Hepatic stellate cell (primary cell): ENCODE measurements around the gene ABCA7.
A peak's percentile ranks its signal among the peaks of the same experiment; 100 is the strongest.

Experiments
- DNase-seq: peaks from one replicate; pipeline ENCODE4 v3.0.0; 2011; ENCODE audit warnings: low spot score

The ABCA7 gene, protein sequence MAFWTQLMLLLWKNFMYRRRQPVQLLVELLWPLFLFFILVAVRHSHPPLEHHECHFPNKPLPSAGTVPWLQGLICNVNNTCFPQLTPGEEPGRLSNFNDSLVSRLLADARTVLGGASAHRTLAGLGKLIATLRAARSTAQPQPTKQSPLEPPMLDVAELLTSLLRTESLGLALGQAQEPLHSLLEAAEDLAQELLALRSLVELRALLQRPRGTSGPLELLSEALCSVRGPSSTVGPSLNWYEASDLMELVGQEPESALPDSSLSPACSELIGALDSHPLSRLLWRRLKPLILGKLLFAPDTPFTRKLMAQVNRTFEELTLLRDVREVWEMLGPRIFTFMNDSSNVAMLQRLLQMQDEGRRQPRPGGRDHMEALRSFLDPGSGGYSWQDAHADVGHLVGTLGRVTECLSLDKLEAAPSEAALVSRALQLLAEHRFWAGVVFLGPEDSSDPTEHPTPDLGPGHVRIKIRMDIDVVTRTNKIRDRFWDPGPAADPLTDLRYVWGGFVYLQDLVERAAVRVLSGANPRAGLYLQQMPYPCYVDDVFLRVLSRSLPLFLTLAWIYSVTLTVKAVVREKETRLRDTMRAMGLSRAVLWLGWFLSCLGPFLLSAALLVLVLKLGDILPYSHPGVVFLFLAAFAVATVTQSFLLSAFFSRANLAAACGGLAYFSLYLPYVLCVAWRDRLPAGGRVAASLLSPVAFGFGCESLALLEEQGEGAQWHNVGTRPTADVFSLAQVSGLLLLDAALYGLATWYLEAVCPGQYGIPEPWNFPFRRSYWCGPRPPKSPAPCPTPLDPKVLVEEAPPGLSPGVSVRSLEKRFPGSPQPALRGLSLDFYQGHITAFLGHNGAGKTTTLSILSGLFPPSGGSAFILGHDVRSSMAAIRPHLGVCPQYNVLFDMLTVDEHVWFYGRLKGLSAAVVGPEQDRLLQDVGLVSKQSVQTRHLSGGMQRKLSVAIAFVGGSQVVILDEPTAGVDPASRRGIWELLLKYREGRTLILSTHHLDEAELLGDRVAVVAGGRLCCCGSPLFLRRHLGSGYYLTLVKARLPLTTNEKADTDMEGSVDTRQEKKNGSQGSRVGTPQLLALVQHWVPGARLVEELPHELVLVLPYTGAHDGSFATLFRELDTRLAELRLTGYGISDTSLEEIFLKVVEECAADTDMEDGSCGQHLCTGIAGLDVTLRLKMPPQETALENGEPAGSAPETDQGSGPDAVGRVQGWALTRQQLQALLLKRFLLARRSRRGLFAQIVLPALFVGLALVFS (N-terminal part only)

DNA sequence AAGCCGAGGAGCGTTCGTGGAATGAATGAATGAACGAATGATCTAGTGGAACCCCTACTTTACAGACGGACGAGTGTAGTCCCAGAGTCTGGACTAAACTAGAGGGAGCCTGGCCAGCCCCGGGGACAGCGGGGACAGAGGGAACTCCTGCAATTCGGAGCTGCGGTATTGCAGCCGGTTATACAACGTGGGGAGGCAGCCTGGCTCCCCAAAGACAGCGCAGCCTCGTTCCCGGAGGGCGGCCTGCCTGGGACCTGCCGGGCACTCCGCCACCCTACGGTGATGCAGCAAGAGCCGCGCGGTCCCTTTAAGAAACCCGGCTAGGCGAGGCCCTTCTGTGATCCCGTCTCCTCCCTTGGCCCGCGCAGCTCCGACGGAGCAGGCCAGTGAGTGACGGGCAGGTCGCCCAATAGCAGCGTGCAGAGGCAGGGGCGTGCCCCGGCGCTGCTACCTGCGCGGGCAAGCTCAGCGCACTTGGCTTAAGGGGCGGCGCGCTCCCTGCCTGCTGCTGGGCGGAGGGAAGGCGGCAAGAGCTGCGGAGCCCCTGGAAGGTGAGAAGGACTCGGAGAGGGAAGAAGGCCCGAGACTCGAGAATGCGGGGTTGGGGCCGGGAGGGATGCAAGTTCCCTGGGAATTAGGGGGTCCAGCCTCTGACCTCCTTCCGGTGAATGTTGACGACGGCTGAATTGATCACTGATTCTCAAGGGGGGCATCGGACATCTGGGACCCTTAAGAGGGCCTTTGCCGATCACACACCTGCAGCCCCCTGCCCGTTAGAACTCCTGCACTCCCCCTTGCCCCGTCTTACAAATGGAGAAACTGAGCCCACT lies at the start of gene ABCA7:
TSS of gene ABCA7 (plus strand) at position 462 of the 830 bp plus-strand sequence. CDS start 1,255 bp downstream, outside the sequence.
- DNase-seq, result peak; percentile 98

DNA sequence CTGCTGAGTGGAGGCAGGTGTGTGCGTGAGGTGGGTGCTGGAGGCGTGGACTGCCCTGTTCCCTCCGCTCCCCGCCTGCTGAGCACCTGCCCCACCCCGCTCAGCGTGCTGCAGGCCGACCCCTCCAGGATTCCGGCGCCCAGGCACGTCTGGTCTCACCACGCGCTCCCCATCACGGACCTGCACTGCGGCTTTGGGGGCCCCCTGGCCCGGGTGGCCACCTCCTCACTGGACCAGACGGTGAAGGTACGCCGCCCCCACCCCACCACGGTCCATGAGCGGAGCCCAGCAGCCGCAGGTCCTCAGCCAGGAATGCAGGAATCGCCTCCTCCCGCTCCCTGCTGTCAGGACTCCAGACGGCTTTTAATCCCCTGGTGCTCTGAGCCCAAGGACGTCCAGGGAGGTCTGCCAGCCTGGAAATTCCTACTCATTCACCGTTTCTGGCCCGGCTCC lies 49.8 kb upstream of the ABCA7 start:
- no peak for DNase-seq

DNA sequence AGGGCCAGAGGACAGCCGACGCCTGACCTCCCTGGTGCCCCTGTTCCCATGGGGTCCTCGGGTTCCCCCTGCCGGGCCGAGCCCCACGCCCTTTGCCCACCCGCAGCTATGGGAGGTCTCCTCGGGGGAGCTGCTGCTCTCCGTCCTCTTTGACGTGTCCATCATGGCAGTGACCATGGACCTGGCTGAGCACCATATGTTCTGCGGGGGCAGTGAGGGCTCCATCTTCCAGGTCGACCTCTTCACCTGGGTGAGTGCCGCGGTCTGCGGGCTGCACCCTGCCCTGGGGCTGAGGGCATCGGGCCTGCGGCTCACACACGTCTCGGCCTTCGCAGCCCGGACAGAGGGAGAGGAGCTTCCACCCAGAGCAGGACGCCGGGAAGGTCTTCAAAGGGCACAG lies 49.2 kb upstream of the ABCA7 start:
- no peak for DNase-seq

DNA sequence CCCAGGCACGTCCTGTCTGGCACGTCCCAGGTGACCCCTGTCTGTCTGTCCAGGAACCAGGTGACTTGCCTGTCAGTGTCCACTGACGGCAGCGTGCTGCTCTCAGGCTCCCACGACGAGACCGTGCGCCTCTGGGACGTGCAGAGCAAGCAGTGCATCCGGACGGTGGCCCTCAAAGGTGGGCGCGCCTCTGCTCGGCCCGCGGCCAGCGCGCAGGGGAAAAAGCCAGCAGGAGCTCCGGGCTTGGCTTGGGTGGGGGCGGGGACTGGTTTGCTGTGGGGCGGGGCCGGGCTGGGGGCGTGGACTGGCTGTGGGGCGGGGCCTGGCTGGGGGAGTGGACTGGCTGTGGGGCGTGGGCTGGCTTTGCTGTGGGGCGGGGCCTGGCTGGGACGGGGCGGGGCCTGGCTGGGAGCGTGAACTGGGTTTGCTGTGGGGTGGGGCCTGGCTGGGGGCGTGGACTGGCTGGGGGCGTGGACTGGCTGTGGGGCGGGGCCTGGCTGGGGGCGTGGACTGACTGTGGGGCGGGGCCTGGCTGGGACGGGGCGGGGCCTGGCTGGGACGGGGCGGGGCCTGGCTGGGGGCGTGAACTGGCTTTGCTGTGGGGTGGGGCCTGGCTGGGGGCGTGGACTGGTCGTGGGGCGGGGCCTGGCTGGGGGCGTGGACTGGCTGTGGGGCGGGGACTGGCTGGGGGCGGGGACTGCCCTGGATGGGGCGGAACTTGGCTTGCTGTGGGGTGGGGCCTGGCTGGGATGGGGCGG lies 48.6 kb upstream of the ABCA7 start:
- no peak for DNase-seq

DNA sequence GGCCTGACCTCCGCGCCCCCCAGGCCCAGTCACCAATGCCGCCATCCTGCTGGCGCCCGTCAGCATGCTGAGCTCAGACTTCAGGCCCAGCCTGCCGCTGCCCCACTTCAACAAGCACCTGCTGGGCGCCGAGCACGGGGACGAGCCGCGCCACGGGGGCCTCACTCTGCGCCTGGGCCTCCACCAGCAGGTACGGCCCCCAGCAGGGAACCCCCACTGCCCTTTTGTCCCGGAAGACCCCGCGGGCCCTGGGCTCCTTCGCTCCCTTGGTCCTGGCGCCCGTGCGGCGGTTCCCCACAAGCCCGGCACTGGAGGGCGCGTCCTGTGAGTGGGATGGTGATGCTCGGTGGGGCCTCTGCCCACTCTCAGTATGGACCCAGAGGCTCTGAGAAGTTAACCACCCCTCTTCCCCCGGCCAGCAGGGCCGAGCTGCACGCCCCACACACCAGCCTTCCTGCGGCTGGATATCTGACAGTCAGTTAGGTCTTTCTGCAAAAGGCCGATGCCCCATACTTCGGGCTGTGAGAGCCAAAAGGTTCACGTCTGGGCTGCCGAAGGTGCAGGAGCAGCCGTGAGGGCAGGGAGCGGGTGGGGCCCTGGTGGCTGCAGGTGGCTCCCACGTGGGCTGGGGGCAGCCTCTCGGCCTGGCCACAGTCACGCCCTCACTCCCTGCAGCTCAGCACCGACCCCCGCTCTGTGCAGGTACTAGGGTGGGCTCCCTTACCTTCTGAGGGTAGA lies 47.8 kb upstream of the ABCA7 start:
- no peak for DNase-seq

DNA sequence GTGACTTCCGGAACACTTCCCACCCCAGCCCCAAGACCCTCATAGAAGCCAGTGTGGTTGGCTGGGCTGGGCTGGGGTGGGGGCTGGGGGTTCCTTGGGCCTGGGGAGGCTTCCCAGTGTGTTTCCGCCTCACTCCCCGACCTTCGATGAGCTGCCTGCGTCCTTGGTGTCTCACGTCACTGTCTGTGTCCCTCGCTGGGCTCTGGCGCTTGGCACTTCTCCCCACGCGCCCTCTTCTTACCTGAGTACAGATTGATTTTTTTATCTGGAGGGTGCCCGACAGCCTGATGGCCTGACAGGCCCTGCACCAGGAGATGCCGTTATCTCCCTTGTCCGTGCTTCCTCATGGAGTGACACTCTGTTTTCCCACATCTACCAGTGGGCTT lies 47.2 kb upstream of the ABCA7 start:
- no peak for DNase-seq

DNA sequence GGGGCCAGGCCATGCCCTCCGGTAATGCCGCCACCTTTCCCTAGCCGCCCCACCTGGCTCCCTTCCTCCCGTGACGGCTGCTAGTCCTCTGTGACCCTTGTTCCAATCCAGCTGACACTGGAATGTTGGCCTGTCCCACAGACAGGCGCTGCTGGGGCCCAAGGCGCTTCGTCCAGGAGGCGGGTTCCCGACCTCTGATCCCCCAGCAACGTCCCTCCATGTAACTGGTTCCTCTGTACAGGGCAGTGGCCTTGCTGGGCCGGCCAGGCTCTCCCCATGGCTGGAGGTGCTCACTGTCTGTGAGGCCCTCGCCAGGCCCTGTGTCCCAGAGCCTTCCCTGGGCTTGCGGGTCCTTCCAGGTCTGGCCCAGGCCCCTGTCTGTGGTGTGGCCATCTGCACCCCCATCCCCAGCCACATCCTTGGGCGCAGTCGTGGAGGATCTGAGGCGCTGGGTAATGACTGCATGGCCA lies 46.5 kb upstream of the ABCA7 start:
- DNase-seq, result no peak

DNA sequence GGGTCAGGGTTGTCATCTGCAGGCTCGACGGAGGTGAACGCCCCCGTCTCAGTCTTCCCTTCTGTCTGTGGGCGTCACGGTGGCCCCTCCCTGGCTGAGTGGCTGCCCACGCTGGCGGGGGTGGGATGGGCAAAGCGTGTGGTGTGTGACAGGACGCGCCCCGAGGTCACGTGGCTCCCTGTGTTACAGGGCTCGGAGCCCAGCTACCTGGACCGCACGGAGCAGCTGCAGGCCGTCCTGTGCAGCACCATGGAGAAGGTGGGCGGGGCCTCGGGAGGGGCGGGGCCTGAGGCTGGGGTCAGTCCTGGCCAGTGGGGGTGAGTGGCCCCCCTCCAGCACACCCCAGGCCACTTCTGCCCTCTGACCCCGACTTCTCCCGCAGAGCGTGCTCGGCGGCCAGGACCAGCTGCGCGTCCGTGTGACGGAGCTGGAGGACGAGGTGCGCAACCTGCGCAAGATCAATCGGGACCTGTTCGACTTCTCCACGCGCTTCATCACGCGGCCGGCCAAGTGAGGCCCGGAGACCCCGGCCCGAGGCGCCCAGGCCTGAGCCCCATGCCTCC lies 46.0 kb upstream of the ABCA7 start:
- no peak for DNase-seq

DNA sequence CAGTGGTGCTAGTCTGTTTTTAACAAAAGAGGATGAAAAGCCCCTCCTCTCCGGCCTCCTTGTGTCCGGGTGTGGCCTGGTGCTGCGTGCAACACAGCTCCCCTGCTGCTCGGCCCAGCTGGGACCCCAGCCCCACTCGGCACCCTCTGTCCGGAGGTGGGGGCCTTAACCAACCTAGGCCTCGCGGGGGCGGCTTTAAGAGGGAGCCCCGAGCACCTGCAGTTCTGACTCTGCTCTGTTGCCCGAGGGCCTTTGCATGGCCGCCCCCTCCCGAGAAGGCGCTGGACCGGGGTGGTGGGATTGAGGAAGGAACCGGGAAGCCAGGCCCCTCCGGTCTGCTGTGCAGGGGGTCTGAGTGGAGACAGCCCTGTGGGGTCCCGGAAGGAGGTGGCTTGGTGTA lies 45.4 kb upstream of the ABCA7 start:
- no peak for DNase-seq

DNA sequence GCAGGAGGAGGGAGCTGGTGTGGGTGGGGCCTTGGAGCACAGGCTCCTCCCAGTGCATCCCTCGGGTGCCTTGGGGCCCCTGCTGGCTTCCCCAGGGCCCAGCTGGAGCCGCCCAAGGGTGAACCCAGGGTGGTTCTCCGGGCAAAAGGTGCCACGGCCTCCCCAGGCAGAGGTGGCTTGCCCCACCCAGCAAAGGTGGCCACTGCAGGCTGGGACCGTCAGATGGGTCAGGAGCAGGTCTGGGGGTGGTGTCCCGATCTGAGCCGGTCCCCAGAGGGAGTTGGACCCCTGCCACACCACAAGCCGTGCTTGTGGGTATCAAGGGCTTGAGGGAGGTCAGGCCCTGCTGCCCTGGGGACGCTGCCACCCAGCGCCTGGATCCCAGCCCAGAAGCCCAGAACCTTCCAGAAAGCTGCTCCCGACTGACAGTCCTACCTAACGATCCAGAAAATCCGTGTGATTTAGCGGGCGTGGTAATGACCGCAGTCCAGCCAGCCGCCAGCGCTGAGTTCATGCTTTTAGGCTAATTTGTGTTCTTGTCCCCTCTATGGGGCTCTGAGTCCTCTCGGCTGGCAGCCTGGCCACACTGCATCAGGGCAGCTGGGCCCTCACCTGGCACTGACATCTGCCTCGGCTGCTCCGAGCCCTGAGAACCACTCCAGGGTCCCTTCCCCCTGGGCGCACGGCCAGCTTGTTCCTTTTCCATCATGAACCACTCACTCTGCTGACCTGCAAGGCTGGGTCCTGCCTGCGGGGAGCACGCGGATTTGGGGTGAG lies 44.7 kb upstream of the ABCA7 start:
- no peak for DNase-seq

DNA sequence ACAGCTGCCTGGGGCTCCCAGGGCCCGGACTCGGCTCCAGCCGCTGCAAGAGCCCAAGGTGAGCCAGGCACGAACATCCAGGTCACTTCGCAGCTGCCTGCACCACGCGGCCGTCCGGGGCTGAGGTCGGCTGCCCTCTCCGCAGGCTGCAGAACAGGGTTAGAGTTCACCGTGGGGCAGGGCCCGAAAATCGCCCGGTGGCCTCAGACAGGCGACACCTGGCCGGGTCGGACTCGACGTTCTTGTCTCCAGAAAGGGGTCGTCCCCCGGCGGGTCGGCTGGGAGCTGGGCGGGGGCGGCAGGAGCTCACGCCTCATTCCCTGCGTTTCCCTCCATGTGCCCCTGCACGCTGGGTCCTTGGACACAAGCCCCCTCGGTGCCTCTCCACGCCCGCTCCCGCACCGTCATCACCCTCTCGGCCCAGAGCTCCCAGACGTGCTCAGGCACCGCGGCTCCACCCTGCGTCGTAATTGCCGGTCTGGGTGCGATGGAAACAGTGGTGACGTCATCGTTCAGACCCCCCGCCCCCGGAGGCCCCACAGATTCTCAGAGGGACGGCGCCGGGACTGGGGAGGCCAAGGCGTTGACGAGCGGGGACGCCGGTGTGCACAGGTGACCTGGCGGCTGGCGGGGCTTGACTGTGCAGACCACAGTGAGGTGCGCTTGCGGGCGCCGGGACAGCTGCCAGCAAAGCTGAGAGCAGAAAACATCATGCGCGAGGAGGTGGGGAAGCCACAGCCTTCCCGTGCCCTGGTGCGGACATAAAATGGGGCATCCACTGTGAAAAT lies 43.7 kb upstream of the ABCA7 start:
- peak; percentile 77 for DNase-seq

DNA sequence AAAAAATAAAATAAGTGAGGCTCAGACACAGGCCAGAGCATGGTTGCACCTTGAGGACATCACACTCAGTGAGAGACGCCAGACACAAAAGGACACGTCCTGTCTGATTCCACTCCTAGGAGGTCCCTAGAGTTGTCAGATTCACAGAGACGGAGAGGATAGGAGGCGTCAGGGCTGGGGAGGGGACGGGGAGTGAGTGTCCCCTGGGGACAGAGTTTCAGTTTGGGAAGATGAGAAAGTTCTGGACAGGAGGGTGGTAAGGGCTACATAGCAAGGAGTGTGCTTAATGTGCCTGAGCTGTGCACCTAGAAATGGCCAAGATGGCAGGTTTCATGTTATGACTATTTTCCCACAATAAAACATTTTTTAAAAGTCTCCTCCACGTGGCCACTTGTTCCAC lies 41.8 kb upstream of the ABCA7 start:
- no peak for DNase-seq

DNA sequence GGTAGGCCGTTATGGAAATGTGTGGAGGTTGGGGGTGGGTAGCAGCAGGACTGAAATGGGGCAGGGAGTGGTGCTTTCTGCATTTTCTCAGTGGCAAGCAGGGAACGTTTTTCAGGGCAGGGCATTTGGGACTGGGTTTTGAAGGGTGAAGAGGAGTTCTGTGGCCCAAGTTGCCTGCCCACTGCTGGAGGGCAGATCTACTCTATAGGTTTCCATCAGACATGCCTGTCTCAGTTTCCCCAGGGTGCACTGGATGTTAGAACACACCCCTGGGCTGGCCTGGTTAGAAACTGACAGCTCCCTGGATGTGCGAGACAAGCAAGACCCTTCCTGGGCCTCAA lies 40.6 kb upstream of the ABCA7 start:
- DNase-seq, result no peak

DNA sequence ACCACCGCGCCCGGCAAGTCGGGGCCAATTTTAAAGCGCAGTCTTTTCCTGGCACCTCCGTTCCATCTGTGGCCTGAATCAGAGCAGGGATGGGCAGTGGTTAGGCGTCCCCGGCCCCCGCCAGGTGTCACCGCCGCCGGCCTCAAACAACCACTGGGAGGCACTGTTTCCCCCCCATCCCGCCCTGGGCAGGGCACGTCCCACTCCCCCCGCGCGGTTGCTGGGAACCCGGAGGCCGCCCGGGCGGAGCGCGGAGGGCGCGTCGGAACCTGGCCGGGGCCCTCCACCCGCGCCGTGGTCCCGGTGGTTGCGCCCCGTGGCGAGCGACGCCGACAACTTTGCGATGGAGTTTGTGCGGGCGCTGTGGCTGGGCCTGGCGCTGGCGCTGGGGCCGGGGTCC lies 39.8 kb upstream of the ABCA7 start, which contains the start of gene GRIN3B:
TSS of gene GRIN3B (plus strand) at position 325 of the 400 bp plus-strand sequence. CDS start at position 344, 19 bp downstream.
- DNase-seq, result peak; percentile 82

DNA sequence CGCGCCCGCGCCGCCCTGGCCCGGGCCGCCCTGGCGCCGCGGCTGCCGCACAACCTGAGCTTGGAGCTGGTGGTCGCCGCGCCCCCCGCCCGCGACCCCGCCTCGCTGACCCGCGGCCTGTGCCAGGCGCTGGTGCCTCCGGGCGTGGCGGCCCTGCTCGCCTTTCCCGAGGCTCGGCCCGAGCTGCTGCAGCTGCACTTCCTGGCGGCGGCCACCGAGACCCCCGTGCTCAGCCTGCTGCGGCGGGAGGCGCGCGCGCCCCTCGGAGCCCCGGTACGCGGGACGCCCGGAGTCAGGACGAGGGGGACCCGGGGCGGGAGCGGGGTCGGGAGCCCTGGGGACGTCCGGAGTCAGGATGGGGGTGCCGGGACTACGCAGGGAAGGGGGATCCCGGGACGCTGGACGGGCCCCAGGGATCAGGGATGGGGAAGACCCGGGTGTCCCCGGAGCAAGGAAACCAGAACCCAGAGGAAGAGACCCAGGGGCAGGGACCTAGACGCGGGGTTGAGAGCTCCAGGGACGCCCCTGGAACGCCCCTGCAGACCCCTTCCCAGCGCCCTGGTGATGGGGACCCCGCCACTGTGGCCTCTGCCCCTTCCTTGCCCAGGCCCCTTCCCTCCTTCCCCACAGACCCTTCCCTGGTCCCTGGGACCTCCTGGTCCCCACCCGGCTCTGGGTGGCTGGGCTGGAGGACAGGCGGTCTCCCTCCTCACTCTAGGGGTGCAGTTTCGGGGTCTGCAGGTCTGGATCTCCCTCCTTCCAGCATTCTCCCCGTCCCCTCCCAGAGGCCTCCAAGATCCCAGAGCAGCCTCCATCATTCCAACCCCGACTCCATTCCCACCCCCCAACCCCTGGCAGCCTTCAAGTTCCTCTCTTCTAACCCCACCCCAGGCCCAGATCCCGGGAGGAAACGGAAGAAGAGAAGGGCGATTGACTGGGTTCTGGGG lies 39.0 kb upstream of the ABCA7 start:
- peak; percentile 45 for DNase-seq

DNA sequence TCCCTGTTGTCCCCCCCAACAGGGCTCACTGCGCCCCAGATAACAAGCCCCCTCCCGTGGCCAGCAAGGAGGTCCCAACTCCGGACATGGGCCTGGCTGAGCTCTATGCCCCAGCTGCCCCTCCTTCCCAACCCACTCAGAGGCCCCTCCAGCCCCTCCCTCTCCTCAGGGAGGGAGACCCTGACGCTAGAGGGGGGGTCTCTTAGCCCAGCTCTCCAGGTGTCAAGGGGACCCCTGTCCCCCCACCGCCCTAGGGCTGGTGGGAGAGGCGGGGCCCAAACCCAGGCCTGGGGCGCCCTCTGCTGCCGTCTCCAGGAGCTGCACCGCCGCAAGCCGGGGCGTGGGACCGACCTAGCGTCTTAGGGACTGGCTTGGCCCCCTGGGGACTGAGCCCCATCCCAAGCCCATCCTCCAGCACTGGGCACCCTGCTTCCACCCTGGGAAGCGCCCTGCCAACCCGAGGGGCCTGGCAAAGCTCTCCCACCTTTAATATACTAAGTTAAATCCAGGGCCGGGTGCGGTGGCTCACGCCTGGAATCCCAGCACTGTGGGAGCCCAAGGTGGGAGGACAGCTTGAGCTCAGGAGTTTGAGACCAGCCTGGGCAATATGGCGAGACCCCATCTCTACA lies 38.3 kb upstream of the ABCA7 start:
- DNase-seq, result peak; percentile 76
